HG02571 (cell line): ENCODE measurements around the gene SYNDIG1.

Experiments used
- ATAC-seq: cut with Tn5 transposase; IDR thresholded peaks from one replicate; pipeline ENCODE4 v1.9.1; 2021; ENCODE audit warnings: mild to moderate bottlenecking, moderate library complexity; ENCODE audit not compliant: unreplicated experiment

The SYNDIG1 gene

GRCh38 chr20:24559114-24559732, 89.8 kb downstream of the SYNDIG1 start:
- ATAC-seq = no peak

GRCh38 chr20:24560571-24561491, 91.4 kb downstream of the SYNDIG1 start:
- no peak for ATAC-seq

- no peak for ATAC-seq
Measured at GRCh38 chr20:24565835-24566351, 96.5 kb downstream of the SYNDIG1 start.

GRCh38 chr20:24566656-24567055, 97.2 kb downstream of the SYNDIG1 start:
- no peak for ATAC-seq

GRCh38 chr20:24567508-24567907, 98.1 kb downstream of the SYNDIG1 start:
- no peak for ATAC-seq

- no peak for ATAC-seq
Measured at GRCh38 chr20:24568842-24569241, 99.4 kb downstream of the SYNDIG1 start.

- no peak for ATAC-seq
Measured at GRCh38 chr20:24571159-24571558, 101.7 kb downstream of the SYNDIG1 start.

GRCh38 chr20:24572140-24572539, 102.7 kb downstream of the SYNDIG1 start:
- no peak for ATAC-seq

GRCh38 chr20:24572862-24573261, 103.4 kb downstream of the SYNDIG1 start:
- no peak for ATAC-seq

GRCh38 chr20:24573557-24573956, 104.1 kb downstream of the SYNDIG1 start:
- no peak for ATAC-seq

GRCh38 chr20:24574307-24574706, 104.9 kb downstream of the SYNDIG1 start:
- no peak for ATAC-seq

- ATAC-seq = no peak
Measured at GRCh38 chr20:24574797-24575196, 105.4 kb downstream of the SYNDIG1 start.

- ATAC-seq = no peak
Measured at GRCh38 chr20:24575811-24576210, 106.4 kb downstream of the SYNDIG1 start.

- ATAC-seq = no peak
Measured at GRCh38 chr20:24576447-24576846, 107.0 kb downstream of the SYNDIG1 start.

- ATAC-seq = no peak
Measured at GRCh38 chr20:24577271-24577909, 108.0 kb downstream of the SYNDIG1 start.

- no peak for ATAC-seq
Measured at GRCh38 chr20:24578567-24579415, 109.4 kb downstream of the SYNDIG1 start.

- ATAC-seq = no peak
Measured at GRCh38 chr20:24579475-24579874, 110.0 kb downstream of the SYNDIG1 start.

GRCh38 chr20:24580006-24580405, 110.6 kb downstream of the SYNDIG1 start:
- no peak for ATAC-seq

GRCh38 chr20:24580855-24581254, 111.4 kb downstream of the SYNDIG1 start:
- no peak for ATAC-seq

- no peak for ATAC-seq
Measured at GRCh38 chr20:24581443-24582170, 112.2 kb downstream of the SYNDIG1 start.
